NCI-H128 (cell line): ENCODE measurements around the gene RAD50.
"Not testable (repeated sequence)": the region's sequence is repeated elsewhere in the genome, so short reads cannot be mapped to it uniquely, and the experiment has no call there.

Source experiments
- DNase-seq: peaks from one replicate; lab custom pipeline; 2025; ENCODE audit not compliant: unreplicated experiment; lab: John Stamatoyannopoulos, UW

The RAD50 gene

DNA sequence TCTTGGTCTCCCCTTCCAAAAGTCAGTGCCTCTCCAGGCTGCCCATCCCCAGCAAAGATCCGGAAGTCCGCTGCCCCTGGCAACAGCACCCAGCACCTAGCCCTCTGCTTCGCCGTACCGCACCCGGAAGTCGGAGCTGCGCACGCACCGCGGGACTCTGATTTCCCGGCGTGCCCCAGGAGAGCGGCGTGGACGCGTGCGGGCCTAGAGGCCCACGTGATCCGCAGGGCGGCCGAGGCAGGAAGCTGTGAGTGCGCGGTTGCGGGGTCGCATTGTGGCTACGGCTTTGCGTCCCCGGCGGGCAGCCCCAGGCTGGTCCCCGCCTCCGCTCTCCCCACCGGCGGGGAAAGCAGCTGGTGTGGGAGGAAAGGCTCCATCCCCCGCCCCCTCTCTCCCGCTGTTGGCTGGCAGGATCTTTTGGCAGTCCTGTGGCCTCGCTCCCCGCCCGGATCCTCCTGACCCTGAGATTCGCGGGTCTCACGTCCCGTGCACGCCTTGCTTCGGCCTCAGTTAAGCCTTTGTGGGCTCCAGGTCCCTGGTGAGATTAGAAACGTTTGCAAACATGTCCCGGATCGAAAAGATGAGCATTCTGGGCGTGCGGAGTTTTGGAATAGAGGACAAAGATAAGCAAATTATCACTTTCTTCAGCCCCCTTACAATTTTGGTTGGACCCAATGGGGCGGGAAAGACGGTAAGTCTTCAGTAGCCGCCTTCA is at the start of gene RAD50:
Gene RAD50 (plus strand): TSS at position 215 of the 715 bp plus-strand sequence. CDS start 348 bp downstream, at position 563.
- peak; percentile 49 for DNase-seq

GRCh38 chr5:132510076-132510475 is 46.7 kb upstream of the RAD50 start:
- DNase-seq: no peak

DNA sequence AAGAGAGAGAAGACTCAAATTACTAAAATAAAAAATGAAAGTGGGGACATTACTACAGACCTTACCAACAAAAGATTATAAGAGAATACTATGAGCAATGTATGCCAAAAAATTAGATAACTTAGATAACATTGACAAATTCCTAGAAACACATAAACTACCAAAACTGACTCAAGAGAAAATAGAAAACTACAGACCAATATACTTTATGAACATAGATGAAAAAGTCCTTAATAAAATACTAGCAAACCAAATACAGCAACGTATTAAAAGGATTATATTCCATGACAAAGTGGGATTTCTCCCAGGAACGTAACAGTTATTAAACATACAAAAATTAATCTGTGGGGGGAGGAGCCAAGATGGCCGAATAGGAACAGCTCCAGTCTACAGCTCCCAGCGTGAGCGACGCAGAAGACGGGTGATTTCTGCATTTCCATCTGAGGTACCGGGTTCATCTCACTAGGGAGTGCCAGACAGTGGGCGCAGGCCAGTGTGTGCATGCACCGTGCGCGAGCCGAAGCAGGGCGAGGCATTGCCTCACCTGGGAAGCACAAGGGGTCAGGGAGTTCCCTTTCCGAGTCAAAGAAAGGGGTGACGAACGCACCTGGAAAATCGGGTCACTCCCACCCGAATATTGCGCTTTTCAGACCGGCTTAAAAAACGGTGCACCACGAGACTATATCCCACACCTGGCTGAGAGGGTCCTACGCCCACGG is 43.0 kb upstream of the RAD50 start:
- DNase-seq: not testable (repeated sequence)

DNA sequence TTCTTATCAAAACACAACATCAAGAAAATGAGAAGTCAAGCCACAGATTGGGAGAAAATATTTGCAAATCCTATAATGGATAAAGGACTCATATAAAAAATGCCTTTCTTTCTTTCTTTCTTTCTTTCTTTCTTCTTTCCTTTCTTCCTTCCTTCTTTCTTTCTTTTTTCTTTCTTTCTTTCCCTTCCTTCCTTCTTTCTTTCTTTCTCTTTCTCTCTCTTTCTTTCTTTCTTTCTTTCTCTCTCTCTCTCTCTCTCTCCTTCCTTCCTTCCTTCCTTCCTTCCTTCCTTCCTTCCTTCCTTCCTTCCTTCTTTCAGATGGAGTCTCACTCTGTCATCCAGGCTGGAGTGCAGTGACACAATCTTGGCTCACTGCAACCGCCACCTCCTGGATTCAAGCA is 34.7 kb upstream of the RAD50 start:
- not testable (repeated sequence) for DNase-seq

DNA sequence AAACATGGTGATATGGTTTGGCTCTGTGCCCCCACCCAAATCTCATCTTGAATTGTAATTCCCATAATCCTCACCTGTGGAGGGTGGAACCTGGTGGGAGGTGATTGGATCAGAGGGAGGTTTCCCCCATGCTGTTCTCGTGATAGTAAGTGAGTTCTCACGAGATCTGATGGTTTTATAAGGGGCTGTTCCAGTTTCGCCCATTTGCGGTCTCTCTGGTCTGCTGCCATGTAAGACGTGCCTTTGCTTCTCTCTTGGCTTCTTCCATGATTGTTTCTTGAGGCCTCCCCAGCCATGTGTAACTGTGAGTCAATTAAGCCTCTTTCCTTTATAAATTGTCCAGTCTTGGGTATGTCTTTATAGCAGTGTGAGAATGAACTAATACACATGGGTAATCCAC is 31.9 kb upstream of the RAD50 start:
- DNase-seq: not testable (repeated sequence)

DNA sequence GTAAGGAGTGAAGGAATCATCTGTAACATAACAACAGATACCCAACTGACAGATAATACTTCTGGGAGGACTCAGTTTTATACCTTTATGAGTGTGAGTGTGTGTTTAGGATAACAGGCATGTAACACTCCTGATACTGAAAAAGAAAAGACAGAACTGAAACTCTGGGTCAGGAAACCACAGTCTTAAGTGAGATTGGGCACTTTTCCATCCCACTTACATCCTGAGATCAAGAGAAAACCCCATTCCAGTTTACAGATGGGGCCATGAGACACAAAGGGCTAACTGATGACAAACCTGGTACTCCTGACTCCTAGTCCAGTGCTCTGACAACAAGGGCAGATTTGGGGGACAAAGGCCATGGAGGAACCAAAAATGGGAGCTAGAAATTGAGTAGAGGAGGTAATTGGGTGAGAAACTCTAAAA is 31.5 kb upstream of the RAD50 start:
- DNase-seq: no peak

DNA sequence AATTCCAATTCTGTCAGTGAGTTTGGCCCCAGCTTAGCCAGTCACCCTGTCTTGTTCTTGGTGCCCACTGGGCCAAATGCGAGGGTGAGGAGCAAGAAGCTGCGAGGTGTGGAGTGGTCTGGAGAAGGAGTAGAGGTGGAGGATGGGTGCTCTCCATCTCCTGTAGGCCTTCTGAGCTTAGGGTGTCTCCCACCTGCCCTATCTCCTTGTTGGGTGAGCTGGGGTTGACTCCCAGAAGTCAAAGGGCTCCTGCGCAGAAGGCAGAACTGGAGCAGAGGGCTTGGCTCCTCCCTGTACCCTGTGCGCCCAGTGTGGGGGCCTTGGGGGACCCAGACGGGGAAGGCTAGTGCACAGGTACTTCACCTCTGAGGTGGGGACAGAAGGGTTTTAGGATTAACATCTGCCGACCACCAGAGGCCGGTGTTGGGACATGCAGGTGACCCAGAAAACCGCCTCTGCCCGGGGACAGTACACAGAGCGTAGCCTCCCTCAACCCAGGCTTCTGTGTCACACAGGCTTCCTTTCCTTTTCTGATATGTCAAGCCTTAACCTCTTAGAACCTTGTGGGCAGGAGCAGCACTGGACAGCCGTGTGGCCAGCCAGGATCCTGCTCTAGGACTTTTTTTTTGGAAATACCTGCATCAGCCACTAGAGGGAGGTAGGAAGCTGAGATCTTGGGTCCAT is 30.3 kb upstream of the RAD50 start:
- peak; percentile 8 for DNase-seq

- DNase-seq: no peak
These were observed 29.7 kb upstream of the RAD50 start for GRCh38 chr5:132526974-132527564.

DNA sequence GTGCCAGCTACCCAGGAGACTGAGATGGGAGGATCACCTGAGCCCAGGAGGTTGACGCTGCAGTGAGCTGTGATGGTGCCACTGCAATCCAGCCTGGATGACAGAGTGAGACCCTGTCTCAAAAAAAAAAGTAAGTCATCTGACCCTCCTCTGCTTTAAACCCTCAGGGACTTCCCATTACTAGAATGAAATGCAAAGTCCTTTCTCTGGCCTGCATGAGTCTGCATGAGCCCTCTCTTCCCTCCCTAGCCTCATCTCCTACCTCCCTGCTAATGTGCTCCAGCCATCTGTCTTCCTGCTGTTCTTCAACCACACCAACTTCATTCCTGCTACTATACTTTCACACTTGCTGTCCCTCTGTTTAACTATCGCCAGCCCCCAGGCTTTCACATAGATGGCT is 28.8 kb upstream of the RAD50 start:
- no peak for DNase-seq

- DNase-seq: no peak
These were observed 27.7 kb upstream of the RAD50 start for GRCh38 chr5:132528866-132529634.

- DNase-seq: no peak
These were observed 25.8 kb upstream of the RAD50 start for GRCh38 chr5:132530946-132531345.

GRCh38 chr5:132539716-132540115 is 17.1 kb upstream of the RAD50 start:
- no peak for DNase-seq

DNA sequence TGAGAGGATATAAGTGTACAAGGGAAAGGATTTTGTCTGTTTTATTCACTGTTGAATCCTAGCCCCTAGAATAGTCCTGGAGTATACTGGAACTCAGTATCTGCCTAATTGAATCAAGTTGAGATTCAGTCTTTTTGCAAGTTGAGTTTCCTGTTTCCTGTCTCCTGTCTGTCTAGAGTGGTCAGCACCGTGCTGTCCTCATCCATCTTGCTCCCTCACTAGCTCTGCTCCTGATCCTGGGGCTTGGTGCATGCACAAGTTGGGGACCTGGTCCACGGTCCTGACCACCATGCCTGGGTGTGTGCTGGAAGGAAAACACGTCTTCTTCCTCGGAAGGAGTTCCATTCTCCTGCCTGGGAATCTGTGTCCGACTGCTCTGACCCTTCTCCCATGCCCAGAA is 16.6 kb upstream of the RAD50 start:
- no peak for DNase-seq

DNA sequence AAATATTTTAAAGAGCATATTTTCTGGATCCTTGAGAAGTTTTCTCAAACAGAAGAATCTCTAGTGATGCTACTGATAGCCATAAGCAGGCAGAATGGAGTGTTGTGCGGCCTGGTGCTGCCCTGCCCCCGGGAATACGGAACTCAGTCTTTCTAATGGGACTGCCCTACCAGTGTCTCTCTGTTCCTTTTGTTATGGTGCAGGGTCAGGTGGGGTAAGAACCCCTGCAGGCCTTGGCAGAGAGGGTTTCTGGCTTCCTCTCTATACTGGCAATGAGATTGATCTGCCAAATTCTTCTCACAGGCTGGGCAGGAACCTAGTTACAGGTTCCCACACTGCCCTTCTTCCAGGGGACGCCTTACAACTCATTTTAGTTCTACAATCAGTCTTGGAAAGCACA is 16.0 kb upstream of the RAD50 start:
- DNase-seq: no peak

DNA sequence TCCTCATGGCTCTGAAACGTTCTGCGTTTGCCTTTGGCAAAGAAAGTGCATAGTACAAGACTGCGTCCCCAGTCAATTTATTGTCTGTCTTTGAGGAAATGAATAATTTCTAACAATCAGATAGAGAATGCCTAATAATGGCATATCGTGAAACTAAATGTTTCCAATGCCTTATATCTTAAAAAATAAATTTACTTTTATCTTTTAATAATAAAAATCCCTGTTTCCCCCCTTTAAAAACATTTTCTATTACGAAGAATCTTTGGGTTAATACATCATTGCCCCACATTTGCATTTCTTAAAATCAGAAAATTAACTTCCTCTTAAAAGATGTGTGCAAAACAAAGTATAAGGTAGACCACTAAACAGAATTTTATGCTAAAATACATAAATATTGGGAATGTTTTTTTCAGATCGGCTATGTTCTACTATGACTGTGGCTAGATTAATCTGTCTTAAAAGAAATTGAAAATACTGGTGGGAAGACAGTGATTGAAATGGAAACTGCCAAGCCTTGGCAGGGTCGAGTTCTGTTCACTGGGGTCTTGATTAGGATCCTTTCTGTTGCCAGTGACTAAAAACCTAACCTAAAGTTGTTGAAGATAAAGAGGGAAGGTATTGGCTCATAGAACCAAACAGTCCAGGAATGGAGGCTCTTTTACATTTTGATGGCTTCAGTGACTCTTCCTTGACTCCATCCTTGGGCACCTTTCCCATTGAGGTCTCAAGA is 13.1 kb upstream of the RAD50 start, which contains the start of gene IL5:
Gene IL5 (minus strand): TSS at position 51 of the 730 bp plus-strand sequence. CDS start 44 bp downstream, at position 7.
- no peak for DNase-seq

DNA sequence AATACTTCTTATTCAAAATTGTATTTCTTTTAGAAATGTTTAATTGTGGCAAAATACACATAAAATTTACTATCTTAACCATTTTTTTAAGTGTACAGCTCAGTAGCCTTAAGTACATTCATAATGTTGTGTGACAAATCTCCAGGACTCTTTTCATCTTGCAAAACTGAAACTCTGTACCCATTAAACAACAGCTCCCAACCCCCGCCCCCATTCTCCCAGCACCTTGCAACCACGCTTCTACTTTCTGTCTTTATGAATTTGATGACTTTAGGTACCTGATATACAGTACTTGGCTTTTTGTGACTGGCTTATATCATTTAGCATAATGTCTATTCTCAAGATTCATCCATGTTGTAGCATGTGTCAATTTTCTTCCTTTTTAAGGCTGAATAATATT is 10.7 kb upstream of the RAD50 start:
- no peak for DNase-seq

- no peak for DNase-seq
These were observed 9.5 kb upstream of the RAD50 start for GRCh38 chr5:132547269-132547668.

- DNase-seq: not testable (repeated sequence)
These were observed 7.9 kb upstream of the RAD50 start for GRCh38 chr5:132548834-132549233.

- DNase-seq: no peak
These were observed 7.2 kb upstream of the RAD50 start for GRCh38 chr5:132549576-132549975.

DNA sequence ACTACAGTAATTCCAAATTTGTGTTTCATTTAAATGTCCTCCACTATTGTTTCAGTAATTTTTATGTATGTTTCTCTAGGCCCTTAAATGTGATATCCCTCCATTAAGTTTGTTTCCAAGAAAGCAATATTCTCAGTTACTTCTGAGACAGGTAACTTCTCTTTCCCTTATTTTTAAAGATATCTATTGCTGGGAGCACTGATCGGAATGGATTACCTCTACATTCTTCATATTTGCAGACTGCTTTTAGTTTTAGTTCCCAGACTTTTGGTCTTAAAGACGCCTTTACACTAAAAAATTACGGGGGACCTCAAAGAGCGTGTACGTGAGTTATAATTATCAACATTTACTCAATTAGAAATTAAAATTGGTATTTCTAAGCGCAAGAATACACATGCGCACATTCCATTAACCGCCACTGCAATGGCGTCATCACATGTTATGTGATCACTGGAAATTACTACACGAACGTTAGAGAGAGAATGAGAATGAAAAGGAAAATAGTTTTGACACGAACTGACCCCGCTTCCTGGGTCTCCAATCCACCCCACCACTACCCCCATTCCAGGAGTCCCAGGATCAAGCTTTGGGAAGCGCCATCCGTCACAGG is 519 bp upstream of the RAD50 start:
- no peak for DNase-seq
